ENCODE measurements around the gene NAMPT.
"Not testable (repeated sequence)": the region's sequence is repeated elsewhere in the genome, so short reads cannot be mapped to it uniquely, and the experiment has no call there.

NAMPT gene

GRCh38 chr7:106231856-106232490 lies 52.8 kb downstream of the NAMPT start:
- no peak for DNase-seq (ENCODE audit: low read depth)

GRCh38 chr7:106225856-106226255 lies 58.9 kb downstream of the NAMPT start:
- no peak for DNase-seq (ENCODE audit: low read depth)

- DNase-seq (ENCODE audit: low read depth) = no peak
Observed at GRCh38 chr7:106224797-106225196, 60.0 kb downstream of the NAMPT start.

GRCh38 chr7:106223156-106223555 lies 61.6 kb downstream of the NAMPT start:
- no peak for DNase-seq (ENCODE audit: low read depth)

GRCh38 chr7:106222545-106222944 lies 62.2 kb downstream of the NAMPT start:
- no peak for DNase-seq (ENCODE audit: low read depth)

GRCh38 chr7:106220307-106220706 lies 64.5 kb downstream of the NAMPT start:
- no peak for DNase-seq (ENCODE audit: low read depth)

- no peak for DNase-seq (ENCODE audit: low read depth)
Observed at GRCh38 chr7:106219170-106219569, 65.6 kb downstream of the NAMPT start.

GRCh38 chr7:106218546-106218945 lies 66.2 kb downstream of the NAMPT start:
- DNase-seq (ENCODE audit: low read depth) = no peak

GRCh38 chr7:106216923-106217542 lies 67.8 kb downstream of the NAMPT start:
- no peak for DNase-seq (ENCODE audit: low read depth)

- DNase-seq (ENCODE audit: low read depth) = no peak
Observed at GRCh38 chr7:106216517-106216922, 68.3 kb downstream of the NAMPT start.

- DNase-seq (ENCODE audit: low read depth) = no peak
Observed at GRCh38 chr7:106215868-106216516, 68.8 kb downstream of the NAMPT start.

GRCh38 chr7:106208944-106209343 lies 75.8 kb downstream of the NAMPT start:
- DNase-seq (ENCODE audit: low read depth) = not testable (repeated sequence)

GRCh38 chr7:106206826-106207541 lies 77.8 kb downstream of the NAMPT start:
- DNase-seq (ENCODE audit: low read depth) = no peak

GRCh38 chr7:106205621-106206222 lies 79.1 kb downstream of the NAMPT start:
- DNase-seq (ENCODE audit: low read depth) = no peak

GRCh38 chr7:106203473-106203872 lies 81.3 kb downstream of the NAMPT start:
- DNase-seq (ENCODE audit: low read depth) = no peak

GRCh38 chr7:106201164-106201563 lies 83.6 kb downstream of the NAMPT start:
- no peak for DNase-seq (ENCODE audit: low read depth)

- DNase-seq (ENCODE audit: low read depth) = no peak
Observed at GRCh38 chr7:106199813-106200364, 84.9 kb downstream of the NAMPT start.

GRCh38 chr7:106199024-106199423 lies 85.8 kb downstream of the NAMPT start:
- DNase-seq (ENCODE audit: low read depth) = no peak

Data from activated T-cell treated with anti-CD3 and anti-CD28 coated beads for 1 hour (primary cell).